CD4-positive, alpha-beta T cell treated with Interleukin-1 beta for 1 hour (primary cell): ENCODE results near the gene GARIN3.
A peak's percentile ranks its signal among the peaks of the same experiment; 100 is the strongest.

Experiments used
- DNase-seq, 2 donors: peaks; one replicate each; pipeline ENCODE4 v3.0.0-alpha.2; 2020 to 2022

The GARIN3 gene

DNA sequence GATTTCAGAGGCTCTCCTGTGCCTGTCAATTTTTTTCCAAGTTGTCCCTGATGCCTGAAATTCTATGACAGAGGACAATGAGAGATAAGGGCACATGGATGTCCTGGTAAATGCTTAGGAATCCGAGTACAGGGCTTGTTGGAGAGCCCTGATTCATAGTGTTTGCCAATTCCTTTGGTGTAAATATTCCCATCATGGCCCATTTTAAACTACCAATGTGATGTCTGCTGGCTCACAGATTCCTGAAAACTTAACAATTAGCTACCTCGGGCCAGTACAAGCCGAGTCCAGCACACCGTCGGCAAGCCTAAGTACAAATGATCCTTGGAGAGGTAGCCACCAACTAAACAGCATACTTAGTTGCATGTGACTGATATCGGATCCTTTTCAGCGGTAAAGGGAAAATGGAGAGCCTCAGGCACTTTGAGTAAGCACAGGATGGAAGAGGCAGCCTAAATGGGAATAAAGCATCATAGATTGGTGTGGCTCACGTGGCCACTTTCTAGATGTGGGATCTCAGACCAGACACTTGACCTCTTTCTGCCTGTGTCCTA is 18.1 kb upstream of the GARIN3 start:
- no peak for DNase-seq

DNA sequence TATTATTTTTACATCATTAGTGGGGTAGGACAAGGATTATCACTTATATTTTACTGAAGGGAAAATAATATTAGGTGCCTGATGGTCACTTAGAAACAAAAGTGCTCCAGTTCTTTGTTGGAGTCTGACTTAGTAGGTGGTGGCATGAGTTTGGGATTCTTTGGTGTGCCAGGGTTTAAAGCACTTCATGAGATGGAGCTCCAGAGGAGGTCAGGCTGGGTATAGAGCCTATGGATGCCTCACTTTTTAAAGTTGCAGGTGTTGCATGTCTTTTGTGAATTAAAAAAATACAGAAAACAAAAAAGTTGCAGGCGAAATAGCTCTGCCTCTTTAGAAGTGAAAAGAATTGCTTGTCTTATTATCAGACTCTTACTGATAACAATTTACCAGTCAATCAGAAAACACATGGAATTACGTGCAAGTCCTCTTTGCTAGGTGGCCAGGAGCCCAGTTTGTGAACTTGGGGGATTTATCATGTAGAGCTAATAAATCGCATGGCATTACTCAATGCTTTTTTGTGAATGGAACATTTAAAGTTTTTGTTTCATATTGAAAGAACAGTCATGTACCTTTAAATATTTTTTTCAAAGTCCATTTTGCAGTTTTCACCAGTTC is 16.2 kb upstream of the GARIN3 start:
- no peak for DNase-seq

DNA sequence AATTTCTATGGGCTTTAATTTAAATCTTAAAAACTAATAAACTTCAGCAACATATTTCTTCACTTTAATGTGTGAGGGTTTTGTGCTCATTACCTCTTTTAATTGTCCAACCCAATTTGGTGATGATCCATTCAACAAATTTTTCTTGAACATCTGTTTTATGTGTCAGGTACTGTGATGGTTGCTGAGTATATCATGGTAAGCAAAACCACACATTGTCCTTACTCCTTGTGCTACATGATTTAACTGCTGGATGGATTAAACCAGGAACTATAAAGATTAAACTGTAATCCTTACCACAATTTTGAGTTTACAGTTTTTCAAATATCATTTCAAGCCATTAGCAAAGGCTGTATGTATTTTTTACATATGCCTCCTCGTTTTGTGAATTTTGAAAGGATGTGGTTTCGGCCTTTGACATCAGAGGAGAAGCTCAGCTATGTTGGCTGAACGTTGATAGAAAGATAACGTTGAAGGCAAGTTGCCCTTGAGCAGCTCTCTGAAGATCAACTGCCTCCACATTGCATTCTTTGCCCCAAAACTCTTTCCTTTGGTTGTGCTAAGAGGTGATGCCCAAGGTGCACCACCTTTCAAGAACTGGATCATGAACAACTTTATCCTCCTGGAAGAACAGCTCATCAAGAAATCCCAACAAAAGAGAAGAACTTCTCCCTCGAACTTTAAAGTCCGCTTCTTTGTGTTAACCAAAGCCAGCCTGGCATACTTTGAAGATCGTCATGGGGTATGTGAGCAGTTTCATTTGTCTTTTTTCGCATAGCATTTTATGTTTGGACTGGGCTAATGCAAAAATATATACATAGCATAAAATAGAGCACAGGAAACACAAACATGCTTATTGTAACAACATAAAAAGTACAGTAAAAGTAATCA is 14.6 kb upstream of the GARIN3 start, which contains the start of gene ITK:
Gene ITK, plus strand, starts transcription at position 467 of the 891 bp plus-strand sequence. Its CDS starts 138 bp downstream, at position 605.
- peak; percentile 50 to 81 for DNase-seq

DNA sequence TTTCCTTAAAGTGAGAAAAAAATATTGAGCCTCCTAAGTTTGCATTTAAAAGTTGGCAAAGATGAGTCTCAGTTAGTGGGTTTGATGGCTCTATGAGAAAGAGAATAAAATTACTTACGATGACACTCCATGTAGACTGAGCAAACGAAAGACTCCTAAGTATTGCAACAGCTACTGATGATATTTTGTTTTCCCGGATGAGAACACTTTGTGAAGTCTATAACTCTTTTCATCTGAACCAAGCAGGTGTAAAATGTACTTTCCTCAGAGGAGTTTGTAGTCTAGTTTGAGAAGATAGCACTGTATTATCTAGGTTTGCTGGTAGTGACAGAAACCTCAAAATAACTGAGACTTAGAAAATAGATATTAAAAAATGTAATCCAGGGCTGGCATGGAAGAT is 12.9 kb upstream of the GARIN3 start:
- no peak for DNase-seq

DNA sequence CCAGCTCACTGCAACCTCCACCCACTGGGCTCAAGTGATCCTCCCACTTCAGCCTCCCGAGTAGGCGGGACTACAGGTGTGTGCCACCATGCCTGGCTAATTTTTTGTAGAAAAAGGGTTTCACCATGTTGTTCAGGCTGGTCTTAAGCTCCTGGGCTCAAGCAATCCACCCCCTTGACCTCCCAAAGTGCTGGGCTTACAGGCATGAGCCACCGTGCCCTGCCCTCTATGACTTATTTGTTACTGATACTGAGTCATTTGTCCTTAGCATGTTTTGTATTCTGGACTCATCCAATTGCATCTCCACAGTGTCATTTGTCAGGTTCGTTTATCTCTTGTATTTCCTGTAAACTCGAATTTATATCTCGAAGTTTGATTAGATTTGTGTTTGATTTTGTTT is 11.9 kb upstream of the GARIN3 start:
- DNase-seq: no peak

DNA sequence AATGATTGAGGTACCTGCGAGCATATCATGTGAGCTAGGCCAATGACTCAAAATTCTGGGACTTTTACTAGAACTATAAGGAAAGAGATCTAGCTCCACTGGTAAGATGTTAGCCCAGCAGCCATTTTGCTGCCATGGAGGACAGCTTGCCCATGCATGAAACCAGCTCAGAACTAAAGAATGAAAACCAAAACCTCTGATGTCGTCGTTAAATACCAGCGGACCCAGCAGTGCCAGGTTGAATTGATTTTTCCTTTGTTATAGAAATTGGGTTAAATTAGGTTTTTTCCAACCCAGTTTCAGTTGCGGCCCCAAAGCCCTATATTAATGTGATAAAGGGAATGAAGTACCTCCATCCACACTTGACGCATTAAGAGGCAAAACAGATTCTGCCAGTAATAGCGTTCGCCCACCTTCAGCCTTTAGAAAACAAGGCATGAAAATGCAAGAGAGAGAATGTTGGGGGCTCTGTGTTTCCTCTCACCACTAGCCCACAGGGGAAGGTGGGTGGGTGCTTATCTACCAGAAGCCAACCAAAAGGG is 9.1 kb upstream of the GARIN3 start:
- DNase-seq: no peak

DNA sequence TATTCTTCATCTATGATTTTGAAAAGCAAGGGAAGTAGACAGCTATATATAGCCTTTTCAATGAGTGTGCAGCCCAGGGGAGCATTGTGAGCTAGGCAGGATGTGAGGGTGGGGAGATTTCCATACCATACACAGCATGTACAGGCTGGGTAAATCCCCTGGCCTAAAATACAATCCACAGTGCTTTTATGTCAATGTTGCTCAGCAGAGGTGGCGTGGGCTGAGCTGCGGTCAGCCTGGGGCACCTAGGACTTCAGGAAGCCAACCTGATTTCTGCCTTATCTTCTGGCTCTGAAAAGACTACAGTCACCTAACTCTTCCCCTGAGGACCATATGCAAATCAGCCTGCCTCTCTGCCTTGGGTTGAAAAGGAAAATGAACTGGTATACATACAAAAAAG is 6.3 kb upstream of the GARIN3 start:
- peak; percentile 73 to 85 for DNase-seq

DNA sequence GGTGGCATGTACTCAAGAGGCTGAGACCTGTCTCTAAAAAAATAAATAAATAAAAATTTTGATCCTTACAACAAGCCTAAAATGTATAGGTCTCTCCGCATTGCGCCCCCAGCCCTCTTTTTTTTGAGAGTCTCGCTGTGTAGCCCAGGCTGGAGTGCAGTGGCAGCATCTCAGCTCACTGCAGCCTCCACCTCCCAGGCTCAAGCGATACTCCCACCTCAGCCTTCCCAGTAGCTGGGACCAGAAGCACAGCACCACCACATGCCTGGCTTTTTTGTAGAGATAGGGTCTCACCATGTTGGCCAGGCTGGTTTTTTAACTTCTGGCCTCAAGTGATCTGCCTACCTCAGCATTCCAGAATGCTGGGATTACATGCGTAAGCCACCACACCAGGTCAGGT is 2.2 kb upstream of the GARIN3 start:
- DNase-seq: no peak

DNA sequence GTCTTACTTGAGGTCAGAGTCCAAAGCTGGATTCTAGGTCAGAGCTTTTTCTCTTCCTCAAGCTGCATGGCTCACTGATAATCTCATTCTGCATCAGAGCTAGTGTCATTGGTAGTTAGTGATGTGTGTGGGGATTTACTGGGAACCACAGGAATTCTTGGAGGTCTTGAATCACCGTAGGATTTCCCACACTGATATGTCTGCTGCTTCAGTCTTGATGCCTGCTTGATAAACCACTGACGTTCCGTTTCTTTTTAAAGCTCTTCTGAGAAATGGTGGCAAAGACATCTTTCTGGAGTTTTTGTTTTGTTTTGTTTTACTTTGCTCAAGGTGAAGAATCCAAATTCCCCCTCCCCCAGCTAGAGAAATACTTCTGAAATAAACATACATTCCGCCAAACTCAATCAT is 1.2 kb upstream of the GARIN3 start:
- no peak for DNase-seq

DNA sequence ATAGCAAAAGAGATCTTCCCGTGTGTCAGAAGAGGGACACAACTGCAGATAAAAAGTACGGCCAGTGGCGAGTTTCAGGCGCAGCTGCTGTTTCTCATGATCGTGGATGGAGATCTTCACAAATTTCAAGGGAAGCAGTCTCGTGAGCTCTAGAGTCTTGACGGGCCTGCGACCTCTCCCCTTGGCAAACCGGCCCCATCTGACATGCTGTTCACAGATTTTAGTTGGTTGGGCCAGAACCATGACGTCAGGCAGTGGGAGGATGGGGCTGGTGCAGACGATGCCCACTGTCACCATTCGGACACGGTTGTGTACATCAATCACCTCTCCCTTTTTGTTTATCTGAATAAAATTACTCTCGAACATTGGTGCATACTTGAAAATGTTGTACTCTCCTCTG is 396 bp downstream of the GARIN3 start:
- DNase-seq: no peak

DNA sequence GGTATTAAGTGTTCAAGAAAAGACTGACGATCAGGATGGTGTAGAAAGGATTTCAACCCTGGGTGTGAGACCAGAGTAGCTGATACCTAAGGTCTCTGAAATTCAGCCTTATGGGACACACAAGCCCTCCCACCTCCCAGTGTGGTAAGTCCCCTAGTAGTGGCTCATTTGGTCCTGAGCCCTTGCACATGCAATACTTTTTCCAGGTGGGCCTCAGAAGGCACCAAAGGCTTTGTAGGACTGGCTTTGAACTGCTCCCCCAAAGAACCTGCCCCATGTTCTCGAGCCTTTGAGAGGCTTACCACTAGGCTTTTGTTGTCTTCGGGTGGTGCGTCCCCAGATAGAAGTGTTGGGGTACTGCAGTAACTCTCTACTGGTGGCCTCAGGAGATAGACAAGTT is 803 bp downstream of the GARIN3 start:
- no peak for DNase-seq

DNA sequence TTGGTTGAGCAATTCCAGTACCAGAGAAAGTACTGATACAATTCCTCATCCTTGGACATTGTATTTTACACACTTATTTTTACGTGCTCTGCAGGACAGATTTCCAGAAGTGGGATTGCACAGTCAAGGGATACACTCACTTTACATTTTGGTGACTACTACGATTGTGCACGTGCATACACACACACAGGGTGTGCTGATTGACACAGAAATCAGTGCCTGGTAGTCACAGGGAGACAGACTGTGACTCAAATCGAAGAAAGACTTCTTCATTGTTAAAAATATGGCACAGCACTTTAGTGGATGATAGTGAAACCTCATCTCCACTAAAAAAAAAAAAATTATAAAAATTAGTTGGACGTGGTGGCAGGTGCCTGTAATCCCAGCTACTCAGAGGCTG is 1.5 kb downstream of the GARIN3 start:
- no peak for DNase-seq

DNA sequence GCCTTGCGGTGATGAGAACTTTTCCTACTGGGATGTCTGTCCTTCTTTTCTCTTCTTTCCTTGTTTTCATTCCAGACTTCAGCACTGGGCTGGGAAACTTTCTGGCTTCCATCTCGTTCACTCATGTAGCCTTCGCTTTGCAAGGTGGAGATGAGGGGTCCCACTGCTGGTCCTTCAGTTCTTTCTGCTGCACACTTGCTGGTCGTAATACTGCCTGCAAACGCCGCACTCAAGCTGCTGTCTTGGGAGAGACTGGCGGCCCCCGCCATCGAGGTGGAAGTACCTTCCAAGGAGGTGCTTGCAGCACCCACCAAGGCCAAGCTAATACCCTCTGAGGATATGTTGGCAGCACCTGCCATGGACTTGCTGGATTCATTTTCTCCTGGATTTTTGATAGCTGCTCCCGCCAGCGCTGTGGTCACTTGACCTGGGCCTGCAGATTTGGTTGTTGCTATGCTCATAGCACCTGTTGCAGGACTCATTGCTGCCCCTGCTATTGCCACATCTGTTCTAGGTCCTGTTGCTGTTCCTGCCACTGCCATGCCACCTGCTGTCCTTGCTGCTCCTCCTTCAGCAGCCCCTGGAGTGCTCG is 3.0 kb downstream of the GARIN3 start:
- no peak for DNase-seq

DNA sequence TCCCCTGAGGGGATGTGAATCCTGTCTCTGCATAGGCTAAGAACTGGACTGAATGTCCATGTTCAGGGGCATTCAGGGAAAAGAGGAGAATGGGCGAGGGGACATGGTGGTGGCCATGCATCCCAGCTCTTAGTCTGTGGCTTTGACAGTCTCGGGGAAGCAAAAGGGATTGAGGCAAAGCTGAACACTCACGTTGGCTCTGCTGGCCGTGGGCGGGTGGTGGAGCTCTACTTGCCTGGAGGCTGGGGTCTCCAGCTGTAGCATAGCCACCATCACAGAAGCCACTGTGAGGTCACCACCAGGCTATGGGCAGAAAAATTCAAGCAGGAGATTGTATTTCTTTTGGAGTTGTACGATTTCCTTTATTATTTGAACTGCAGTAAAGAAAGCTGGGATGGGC is 4.1 kb downstream of the GARIN3 start:
- no peak for DNase-seq

DNA sequence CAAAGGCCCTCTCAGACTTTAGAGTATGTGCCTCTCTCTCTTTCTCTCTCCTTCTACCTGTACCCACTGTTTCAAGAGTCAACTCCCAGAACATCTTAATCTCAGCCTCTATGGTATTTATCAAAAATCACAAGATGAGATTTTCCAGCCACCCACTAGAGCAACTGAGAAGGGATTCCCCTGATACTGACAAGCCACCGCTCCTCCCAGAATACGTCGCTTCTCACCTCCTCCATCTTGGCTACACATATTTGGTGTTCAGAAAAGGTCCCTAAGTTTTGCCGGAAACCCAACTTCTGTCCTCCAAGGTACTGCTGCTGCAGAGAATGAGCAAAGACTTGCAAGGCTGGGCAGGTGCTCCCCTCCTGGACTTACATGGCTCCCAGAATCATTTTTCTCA is 6.1 kb downstream of the GARIN3 start:
- peak; percentile 28 to 76 for DNase-seq

DNA sequence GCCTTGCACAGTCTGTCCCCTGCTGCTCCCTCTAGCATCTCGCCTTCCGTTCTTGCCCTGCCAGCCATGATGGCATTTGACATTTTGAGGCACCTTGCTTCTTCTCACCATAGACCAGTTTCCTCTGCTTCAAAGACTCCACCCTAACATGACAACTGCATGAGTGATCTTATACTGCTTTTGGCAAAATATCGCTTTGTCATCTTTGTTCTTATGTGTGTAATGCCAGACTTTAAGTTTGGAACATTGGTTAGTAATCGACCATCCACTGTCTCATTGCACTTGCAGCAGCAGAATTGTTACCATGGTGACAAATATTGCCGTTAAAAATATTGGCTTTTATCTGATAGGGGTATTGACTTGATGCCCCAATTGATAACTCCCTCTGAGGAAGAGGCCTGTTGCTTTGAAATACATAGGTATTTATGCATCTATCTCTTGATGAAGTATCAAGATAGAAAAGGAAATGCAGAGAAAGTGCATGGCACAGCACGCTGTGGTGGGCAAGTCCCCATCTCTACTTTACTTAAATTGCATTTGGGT is 6.8 kb downstream of the GARIN3 start:
- DNase-seq: peak; percentile 30 to 83

DNA sequence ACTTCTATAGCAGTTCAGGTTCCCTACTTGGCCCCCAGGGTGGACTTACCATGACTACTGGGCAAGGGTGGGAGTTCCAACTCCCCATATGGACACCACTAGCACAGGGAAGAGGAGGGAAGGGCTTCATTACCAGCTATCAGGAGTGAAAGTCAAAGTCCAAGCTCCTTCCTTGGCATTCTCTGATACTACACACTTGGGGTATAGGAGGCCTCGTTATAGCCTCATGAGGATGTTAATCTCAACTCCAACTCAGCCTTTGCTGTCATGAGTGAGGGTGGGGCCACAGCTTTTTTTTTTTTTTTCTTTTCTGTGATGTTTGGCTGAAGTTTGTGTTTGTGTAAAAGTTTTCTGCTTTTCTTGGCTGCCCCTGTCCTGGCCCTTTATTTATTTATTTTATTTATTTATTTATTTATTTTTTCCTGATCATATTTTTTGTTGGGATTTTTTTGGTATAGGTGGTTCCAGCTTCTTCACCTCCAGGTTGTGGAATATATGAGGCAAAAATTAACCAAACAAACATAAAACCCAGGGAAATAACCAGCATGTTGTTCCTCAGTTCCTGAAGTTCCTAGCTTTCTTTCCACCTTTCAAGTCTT is 8.7 kb downstream of the GARIN3 start:
- DNase-seq: no peak

DNA sequence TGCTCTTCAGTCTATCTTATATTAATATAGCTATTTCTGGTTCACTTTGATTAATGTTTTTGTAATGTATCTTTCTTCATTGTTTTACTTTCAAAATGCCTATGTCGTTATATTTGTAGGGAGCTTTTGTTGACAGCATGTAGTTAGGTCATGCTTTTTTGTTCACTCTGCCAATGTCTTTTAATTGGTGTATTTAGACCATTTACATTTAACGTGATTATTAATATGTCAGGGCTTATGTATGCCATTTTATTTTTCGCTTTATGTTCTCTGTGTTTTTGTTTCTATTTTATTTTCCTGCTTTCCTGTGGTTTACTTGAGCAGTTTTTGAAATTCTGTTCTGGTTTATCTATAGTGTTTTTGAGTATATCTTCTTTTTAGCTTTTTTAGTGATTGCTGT is 10.8 kb downstream of the GARIN3 start:
- no peak for DNase-seq

DNA sequence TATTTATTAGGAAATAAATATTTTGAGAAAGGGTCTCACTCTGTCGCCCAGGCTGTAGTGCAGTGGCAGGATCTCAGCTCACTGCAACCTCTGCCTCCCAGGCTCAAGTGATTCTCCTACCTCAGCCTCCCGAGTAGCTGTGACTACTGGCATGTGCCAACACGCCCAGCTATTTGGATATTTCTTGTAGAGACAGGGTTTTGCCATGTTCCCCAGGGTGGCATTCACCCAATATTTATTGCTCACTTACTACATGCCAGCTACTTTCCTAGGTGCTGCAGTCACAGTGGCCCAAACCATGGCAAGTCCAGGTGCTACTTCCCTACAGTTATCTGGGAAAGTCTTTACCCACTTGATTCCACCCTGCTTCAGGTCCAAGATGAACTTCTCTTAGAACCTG is 15.1 kb downstream of the GARIN3 start:
- no peak for DNase-seq

DNA sequence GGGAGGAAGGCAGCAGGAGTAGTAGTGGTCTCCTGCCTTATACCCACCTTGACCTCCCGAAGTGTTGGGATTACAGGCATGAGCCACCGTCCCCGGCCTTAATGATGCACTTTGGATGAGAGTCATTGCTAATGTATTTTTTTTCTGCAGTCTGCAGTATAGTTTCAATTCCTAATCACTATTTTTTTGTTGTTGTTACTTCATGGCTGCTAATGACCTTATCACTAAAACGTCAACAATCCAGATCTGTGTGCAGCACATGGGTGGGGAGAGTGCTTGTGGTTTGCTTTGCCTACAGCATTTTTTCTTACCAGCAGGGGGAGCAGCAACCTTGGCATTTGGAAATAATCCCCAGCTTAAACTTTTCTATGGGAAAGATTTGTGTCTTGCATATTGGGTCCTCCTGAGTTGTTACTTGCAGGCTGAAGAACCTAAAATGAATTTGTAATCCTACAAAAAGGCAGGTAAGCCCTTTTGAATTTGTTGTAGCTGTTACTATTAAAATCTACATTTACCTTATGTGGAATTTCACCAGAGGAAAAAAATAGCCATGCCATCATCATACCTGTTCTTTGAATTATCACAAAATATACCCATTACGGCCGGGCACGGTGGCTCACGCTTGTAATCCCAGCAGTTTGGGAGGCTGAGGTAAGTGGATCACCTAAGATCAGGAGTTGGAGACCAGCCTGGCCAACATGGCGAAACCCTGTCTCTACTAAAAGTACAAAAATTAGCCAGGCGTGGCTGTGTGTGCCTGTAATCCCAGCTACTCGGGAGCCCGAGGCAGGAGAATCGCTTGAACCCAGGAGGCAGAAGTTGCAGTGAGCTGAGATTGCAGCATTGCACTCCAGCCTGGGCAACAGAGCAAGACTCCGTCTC is 17.1 kb downstream of the GARIN3 start:
- DNase-seq: peak; percentile 77 to 89

DNA sequence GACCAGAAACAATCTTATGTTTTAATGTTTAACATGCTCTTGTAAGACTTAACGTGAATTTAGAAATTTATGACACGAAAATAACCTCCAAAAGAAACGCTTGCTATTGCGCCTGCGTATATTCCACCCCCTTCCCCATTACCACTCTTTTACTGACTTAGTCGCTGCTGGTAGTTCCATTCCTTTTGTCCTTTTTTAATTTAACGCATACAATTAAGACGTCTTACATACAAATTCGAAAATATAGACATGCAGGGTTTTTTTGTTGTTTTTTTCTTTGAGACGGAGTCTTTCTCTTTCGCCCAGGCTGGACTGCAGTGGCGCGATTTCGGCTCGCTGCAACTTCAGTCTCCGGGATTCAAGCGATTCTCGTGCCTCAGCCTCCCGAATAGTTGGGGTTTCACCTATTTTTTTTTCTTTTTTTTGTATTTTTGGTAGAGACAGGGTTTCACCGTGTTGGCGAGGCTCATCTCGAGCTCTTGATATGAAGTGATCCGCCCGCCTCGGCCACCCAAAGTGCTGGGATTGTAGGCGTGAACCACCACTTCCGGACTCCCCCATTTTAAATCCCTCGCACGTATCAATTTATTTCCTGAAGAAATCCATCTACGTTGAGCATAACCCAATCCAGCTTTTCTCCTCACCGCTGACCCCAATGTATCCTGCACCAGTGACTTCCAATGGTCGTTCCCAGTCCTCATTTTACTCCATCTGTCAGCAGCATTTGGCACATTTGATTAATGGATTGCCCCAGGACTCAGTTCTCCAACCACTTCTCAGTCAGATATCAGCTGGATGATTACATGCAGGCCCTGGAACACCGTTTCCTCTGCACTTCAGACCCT is 22.7 kb downstream of the GARIN3 start:
- DNase-seq: peak; percentile 30 to 59
